ENCODE data around the gene PKNOX2. TPM values are rescaled to one million over a fixed set of nuclear protein-coding genes. Genes with fewer than 3 reads are reported as not detected.

The PKNOX2 gene
- total and polyA plus RNA-seq, 2 of the 4 experiments (the other 2 are of a cell fraction) = 0.72 to 2.3 TPM

DNA sequence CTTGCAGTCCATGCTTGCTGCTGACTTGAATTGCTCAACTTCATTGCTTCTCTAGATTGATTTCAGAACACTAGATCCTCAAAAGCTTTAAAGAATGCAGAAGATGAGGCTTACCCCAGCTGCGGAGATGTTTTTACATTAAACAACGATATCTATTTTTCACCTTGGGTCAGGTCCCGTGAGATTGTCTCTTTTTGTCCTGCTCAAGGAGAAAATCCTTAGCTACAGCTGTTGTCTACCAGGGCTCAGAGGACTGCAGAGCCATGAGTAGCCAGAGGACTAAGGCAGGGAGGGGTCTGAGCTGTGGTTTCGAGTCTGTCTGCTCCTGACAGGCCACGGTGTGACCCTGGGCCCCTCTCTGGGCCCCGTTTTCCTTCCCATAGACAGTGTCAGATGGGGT, 51.4 kb downstream of the PKNOX2 start (continued):
- no peak for TF ChIP-seq RCOR1 (IDR thresholded peaks at IDR 0.05; ENCODE audit: insufficient replicate concordance, low read length)
- TF ChIP-seq, protein P1, sequence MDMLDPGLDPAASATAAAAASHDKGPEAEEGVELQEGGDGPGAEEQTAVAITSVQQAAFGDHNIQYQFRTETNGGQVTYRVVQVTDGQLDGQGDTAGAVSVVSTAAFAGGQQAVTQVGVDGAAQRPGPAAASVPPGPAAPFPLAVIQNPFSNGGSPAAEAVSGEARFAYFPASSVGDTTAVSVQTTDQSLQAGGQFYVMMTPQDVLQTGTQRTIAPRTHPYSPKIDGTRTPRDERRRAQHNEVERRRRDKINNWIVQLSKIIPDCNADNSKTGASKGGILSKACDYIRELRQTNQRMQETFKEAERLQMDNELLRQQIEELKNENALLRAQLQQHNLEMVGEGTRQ (IDR thresholded peaks at IDR 0.05; ENCODE audit: low read depth, low read length) = no peak

DNA sequence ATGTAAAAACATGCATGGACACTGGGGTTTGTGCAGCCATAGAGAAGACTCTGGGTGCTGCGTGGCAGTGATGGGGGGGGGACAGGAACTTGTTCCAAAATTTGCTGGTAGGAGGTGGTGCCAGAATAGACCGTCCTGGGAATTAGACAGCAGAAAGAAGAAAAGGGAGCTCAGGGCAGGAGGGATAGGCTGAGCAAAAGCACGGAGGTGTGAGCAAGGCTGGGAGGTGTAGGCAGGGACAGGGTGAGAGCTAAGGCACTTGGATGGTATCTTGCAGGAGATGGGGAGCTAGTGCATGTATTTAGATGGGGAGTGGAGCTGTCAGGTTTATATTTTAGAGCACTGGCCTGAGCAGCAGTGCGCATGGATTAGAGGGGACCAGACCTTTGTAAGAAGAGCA, 53.8 kb downstream of the PKNOX2 start:
- H3K4me2 ChIP-seq (ENCODE audit: low read depth, low read length) = no peak overlapping the region
- H3K79me1 ChIP-seq (ENCODE audit: low read depth in 1 of 2, low read length in 2 of 2) = no peaks in the 10 kb centered on the region
- ATAC-seq (ENCODE audit: low read depth) (no peak), DNase-seq (no peak)
- intact Hi-C loops (cut with micrococcal nuclease) = loop anchor here (5.0 kb wide), 1 partner anchor 36 kb away; no protein-coding TSS in a partner anchor
- H3K9me1 ChIP-seq (ENCODE audit: insufficient read depth, low read length) = peaks cover 4% of the 10 kb centered on the region
- no peak overlapping the region for H4K8ac ChIP-seq (ENCODE audit: low read depth in 2 of 2, low read length in 2 of 2)
- no peak overlapping the region for H3K9ac ChIP-seq (ENCODE audit: low read depth, low read length)
- no peak overlapping the region for H2AK9ac ChIP-seq (replicated peaks; ENCODE audit: low read depth, low read length, poor library complexity)
- no peak overlapping the region for H3K14ac ChIP-seq (replicated peaks; ENCODE audit: low read depth, low read length)
- H2AFZ ChIP-seq (replicated peaks; ENCODE audit: low read length, poor library complexity) = no peak overlapping the region
- no peak overlapping the region for H2BK120ac ChIP-seq (ENCODE audit: low read depth, low read length)
- H2BK20ac ChIP-seq (ENCODE audit: low read depth, low read length) = no peak overlapping the region
- H3K9me3 ChIP-seq (ENCODE audit: control insufficient read depth, insufficient read depth, low read length) = no peaks in the 10 kb centered on the region
- H2BK5ac ChIP-seq (ENCODE audit: low read depth, low read length, poor library complexity, severe bottlenecking) = no peak overlapping the region
- no peak overlapping the region for H4K5ac ChIP-seq (ENCODE audit: low read depth, low read length)
- BruUV-seq (replicated peaks) = no TSS peak
- no peak overlapping the region for H2BK15ac ChIP-seq (ENCODE audit: low read depth, low read length)
- H4K91ac ChIP-seq (ENCODE audit: insufficient read depth, low read depth, low read length) = no peak overlapping the region
- H3K36me3 ChIP-seq (ENCODE audit: control insufficient read depth, insufficient read depth, low read length) = no peaks in the 10 kb centered on the region
- H2AK5ac ChIP-seq (ENCODE audit: low read depth, low read length) = no peak overlapping the region
- no peak overlapping the region for H3K4me3 ChIP-seq (ENCODE audit: insufficient read depth, low read depth, low read length)
- peaks cover 16% of the 10 kb centered on the region; the same call in 1 of the 2 replicates for H3K27me3 ChIP-seq (ENCODE audit: control insufficient read depth, insufficient read depth, low read length)
- in situ Hi-C loops (cut with MboI; ENCODE audit: low sequenced_read_pairs) = no loop called here
- ChIA-PET POLR2A (ENCODE audit: unreplicated experiment) (no interaction called here), CTCF (no interaction called here)
- dilution Hi-C loops (cut with HindIII; ENCODE audit: low sequenced_read_pairs, unreplicated experiment) = no loop called here
- H4K20me1 ChIP-seq (ENCODE audit: insufficient read depth, low read length) = no peaks in the 10 kb centered on the region; the same call in 1 of the 2 replicates
- no peaks in the 10 kb centered on the region for H3K4me1 ChIP-seq (ENCODE audit: control insufficient read depth, insufficient read depth, low read length)
- WGBS, 2 experiments (ENCODE audit: extremely low coverage in 2 of 2, insufficient read length in 1 of 2) = 50% methylated on average over 2 of the region's 4 CpGs; no CpG with 5 or more reads in 1 of the 2 experiments
- H3K4ac ChIP-seq (ENCODE audit: low read depth, low read length) = no peak overlapping the region
- no peak overlapping the region for H3K27ac ChIP-seq (ENCODE audit: insufficient read depth, low read length)
- H3K18ac ChIP-seq (ENCODE audit: low read depth, low read length) = no peak overlapping the region
- no peak for TF ChIP-seq MAZ (IDR thresholded peaks at IDR 0.05; ENCODE audit: borderline replicate concordance, low read depth, low read length)
- no peak for TF ChIP-seq RFX5 (IDR thresholded peaks at IDR 0.05; ENCODE audit: low read depth, low read length)
- no peak for TF ChIP-seq BHLHE40 (IDR thresholded peaks at IDR 0.05; ENCODE audit: low read depth, low read length)
- TF ChIP-seq RCOR1 (IDR thresholded peaks at IDR 0.05; ENCODE audit: insufficient replicate concordance, low read length) = no peak
- TF ChIP-seq, protein P2, sequence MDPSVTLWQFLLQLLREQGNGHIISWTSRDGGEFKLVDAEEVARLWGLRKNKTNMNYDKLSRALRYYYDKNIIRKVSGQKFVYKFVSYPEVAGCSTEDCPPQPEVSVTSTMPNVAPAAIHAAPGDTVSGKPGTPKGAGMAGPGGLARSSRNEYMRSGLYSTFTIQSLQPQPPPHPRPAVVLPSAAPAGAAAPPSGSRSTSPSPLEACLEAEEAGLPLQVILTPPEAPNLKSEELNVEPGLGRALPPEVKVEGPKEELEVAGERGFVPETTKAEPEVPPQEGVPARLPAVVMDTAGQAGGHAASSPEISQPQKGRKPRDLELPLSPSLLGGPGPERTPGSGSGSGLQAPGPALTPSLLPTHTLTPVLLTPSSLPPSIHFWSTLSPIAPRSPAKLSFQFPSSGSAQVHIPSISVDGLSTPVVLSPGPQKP (IDR thresholded peaks at IDR 0.05; ENCODE audit: borderline replicate concordance, low read depth, low read length) = no peak
- TF ChIP-seq, protein P3, sequence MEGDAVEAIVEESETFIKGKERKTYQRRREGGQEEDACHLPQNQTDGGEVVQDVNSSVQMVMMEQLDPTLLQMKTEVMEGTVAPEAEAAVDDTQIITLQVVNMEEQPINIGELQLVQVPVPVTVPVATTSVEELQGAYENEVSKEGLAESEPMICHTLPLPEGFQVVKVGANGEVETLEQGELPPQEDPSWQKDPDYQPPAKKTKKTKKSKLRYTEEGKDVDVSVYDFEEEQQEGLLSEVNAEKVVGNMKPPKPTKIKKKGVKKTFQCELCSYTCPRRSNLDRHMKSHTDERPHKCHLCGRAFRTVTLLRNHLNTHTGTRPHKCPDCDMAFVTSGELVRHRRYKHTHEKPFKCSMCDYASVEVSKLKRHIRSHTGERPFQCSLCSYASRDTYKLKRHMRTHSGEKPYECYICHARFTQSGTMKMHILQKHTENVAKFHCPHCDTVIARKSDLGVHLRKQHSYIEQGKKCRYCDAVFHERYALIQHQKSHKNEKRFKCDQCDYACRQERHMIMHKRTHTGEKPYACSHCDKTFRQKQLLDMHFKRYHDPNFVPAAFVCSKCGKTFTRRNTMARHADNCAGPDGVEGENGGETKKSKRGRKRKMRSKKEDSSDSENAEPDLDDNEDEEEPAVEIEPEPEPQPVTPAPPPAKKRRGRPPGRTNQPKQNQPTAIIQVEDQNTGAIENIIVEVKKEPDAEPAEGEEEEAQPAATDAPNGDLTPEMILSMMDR (conservative IDR thresholded peaks at IDR 0.05; ENCODE audit: low read depth, low read length) = no peak
- TF ChIP-seq NFE2L2 (IDR thresholded peaks at IDR 0.05; ENCODE audit: low read depth, low read length) = no peak
- no peak for TF ChIP-seq FOS (IDR thresholded peaks at IDR 0.05; ENCODE audit: low read depth, low read length)
- TF ChIP-seq CHD1 (IDR thresholded peaks at IDR 0.05; ENCODE audit: low read depth, low read length) = no peak
- TF ChIP-seq, protein P1 (IDR thresholded peaks at IDR 0.05; ENCODE audit: low read depth, low read length) = no peak
- no peak overlapping the region for H3K23ac ChIP-seq (ENCODE audit: low read depth, low read length)
- H3K56ac ChIP-seq (ENCODE audit: extremely low read depth, insufficient read depth, low read length) = no peak overlapping the region

Measured in IMR-90 (cell line).